Measurements from ENCODE around the gene ADAMTS16.

The ADAMTS16 gene

DNA sequence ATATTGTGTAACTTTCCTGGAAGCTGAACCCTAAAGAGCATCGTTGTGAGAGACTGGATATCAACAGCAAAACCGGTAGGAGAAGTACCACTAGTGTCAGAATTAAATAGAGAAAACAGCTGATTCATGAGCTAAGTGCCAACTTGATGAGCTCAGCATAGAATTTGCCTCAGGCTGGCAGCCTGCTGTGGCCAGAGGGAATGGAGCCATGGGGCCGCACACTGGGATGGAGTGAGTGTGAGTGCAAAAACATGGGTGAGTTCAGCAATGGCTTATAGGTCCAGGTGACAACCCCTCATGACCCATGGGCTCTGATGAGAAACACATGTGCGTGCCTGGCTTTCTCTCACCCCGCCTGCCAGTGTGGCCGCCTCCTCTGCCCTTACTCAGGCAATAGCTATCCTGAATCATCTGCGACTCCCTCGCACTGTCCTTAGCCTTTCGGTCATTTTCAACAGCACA, 25.4 kb downstream of the ADAMTS16 start:
- no peak overlapping the region for H3K4me3 ChIP-seq
- H3K27ac ChIP-seq: no peak overlapping the region
- H3K9me3 ChIP-seq (ENCODE audit: low read depth, low read length): no peaks in the 10 kb centered on the region
- DNase-seq (ENCODE audit: low read depth, low spot score): no peak
- H3K36me3 ChIP-seq (ENCODE audit: insufficient read depth, low read length): no peaks in the 10 kb centered on the region
- TF ChIP-seq FOXP2 (optimal IDR thresholded peaks at IDR 0.05; ENCODE audit: control extremely low read depth, extremely low read length, insufficient read depth) (no peak), EZH2 (IDR thresholded peaks at IDR 0.05) (no peak)
- H3K9ac ChIP-seq (ENCODE audit: insufficient read length): no peak overlapping the region

GRCh38 chr5:5169466-5169865, 29.3 kb downstream of the ADAMTS16 start:
- H3K27ac ChIP-seq: no peak overlapping the region
- H3K36me3 ChIP-seq (ENCODE audit: insufficient read depth, low read length): no peaks in the 10 kb centered on the region
- H3K9ac ChIP-seq (ENCODE audit: insufficient read length): no peak overlapping the region
- TF ChIP-seq POLR2AphosphoS5 (IDR thresholded peaks at IDR 0.05; ENCODE audit: borderline replicate concordance, low read depth, low read length): no peak
- no peak for TF ChIP-seq EZH2 (IDR thresholded peaks at IDR 0.05)
- TF ChIP-seq FOXP2 (optimal IDR thresholded peaks at IDR 0.05; ENCODE audit: control extremely low read depth, extremely low read length, insufficient read depth): no peak
- no peaks in the 10 kb centered on the region for H3K9me3 ChIP-seq (ENCODE audit: low read depth, low read length)
- H3K4me3 ChIP-seq: no peak overlapping the region
- DNase-seq (ENCODE audit: low read depth, low spot score): no peak

GRCh38 chr5:5178136-5178535, 38.0 kb downstream of the ADAMTS16 start:
- TF ChIP-seq POLR2AphosphoS5 (IDR thresholded peaks at IDR 0.05; ENCODE audit: borderline replicate concordance, low read depth, low read length) (no peak), FOXP2 (optimal IDR thresholded peaks at IDR 0.05; ENCODE audit: control extremely low read depth, extremely low read length, insufficient read depth) (no peak), EZH2 (IDR thresholded peaks at IDR 0.05) (no peak)
- H3K9ac ChIP-seq (ENCODE audit: insufficient read length): no peak overlapping the region
- no peaks in the 10 kb centered on the region for H3K36me3 ChIP-seq (ENCODE audit: insufficient read depth, low read length)
- no peaks in the 10 kb centered on the region for H3K9me3 ChIP-seq (ENCODE audit: low read depth, low read length)
- DNase-seq (ENCODE audit: low read depth, low spot score): no peak
- H3K27ac ChIP-seq: no peak overlapping the region
- H3K4me3 ChIP-seq: no peak overlapping the region

GRCh38 chr5:5178580-5178979, 38.5 kb downstream of the ADAMTS16 start:
- H3K9ac ChIP-seq (ENCODE audit: insufficient read length): no peak overlapping the region
- H3K27ac ChIP-seq: no peak overlapping the region
- H3K4me3 ChIP-seq: no peak overlapping the region
- H3K9me3 ChIP-seq (ENCODE audit: low read depth, low read length): no peaks in the 10 kb centered on the region
- DNase-seq (ENCODE audit: low read depth, low spot score): no peak
- H3K36me3 ChIP-seq (ENCODE audit: insufficient read depth, low read length): no peaks in the 10 kb centered on the region
- TF ChIP-seq FOXP2 (optimal IDR thresholded peaks at IDR 0.05; ENCODE audit: control extremely low read depth, extremely low read length, insufficient read depth): no peak
- no peak for TF ChIP-seq POLR2AphosphoS5 (IDR thresholded peaks at IDR 0.05; ENCODE audit: borderline replicate concordance, low read depth, low read length)
- TF ChIP-seq EZH2 (IDR thresholded peaks at IDR 0.05): no peak

- DNase-seq (ENCODE audit: low read depth, low spot score): no peak
- no peak overlapping the region for H3K9ac ChIP-seq (ENCODE audit: insufficient read length)
- H3K27ac ChIP-seq: no peak overlapping the region
- TF ChIP-seq EZH2 (IDR thresholded peaks at IDR 0.05) (no peak), POLR2AphosphoS5 (IDR thresholded peaks at IDR 0.05; ENCODE audit: borderline replicate concordance, low read depth, low read length) (no peak), FOXP2 (optimal IDR thresholded peaks at IDR 0.05; ENCODE audit: control extremely low read depth, extremely low read length, insufficient read depth) (no peak)
- H3K36me3 ChIP-seq (ENCODE audit: insufficient read depth, low read length): no peaks in the 10 kb centered on the region
- no peak overlapping the region for H3K4me3 ChIP-seq
- H3K9me3 ChIP-seq (ENCODE audit: low read depth, low read length): no peaks in the 10 kb centered on the region
These were observed 38.9 kb downstream of the ADAMTS16 start for GRCh38 chr5:5179079-5179478.

- no peak for DNase-seq (ENCODE audit: low read depth, low spot score)
- Histone ChIP-seq H3K9me3 (ENCODE audit: low read depth, low read length) (no peaks in the 10 kb centered on the region), H3K36me3 (ENCODE audit: insufficient read depth, low read length) (no peaks in the 10 kb centered on the region), H3K4me3 (no peak overlapping the region), H3K9ac (ENCODE audit: insufficient read length) (no peak overlapping the region), H3K27ac (no peak overlapping the region)
- TF ChIP-seq EZH2 (IDR thresholded peaks at IDR 0.05): no peak
- no peak for TF ChIP-seq FOXP2 (optimal IDR thresholded peaks at IDR 0.05; ENCODE audit: control extremely low read depth, extremely low read length, insufficient read depth)
- TF ChIP-seq POLR2AphosphoS5 (IDR thresholded peaks at IDR 0.05; ENCODE audit: borderline replicate concordance, low read depth, low read length): no peak
These were observed 39.5 kb downstream of the ADAMTS16 start for GRCh38 chr5:5179597-5179996.

GRCh38 chr5:5181650-5182324, 41.7 kb downstream of the ADAMTS16 start:
- no peaks in the 10 kb centered on the region for H3K9me3 ChIP-seq (ENCODE audit: low read depth, low read length)
- H3K4me3 ChIP-seq: no peak overlapping the region
- H3K36me3 ChIP-seq (ENCODE audit: insufficient read depth, low read length): no peaks in the 10 kb centered on the region
- H3K27ac ChIP-seq: no peak overlapping the region
- DNase-seq (ENCODE audit: low read depth, low spot score): no peak
- no peak overlapping the region for H3K9ac ChIP-seq (ENCODE audit: insufficient read length)
- TF ChIP-seq POLR2AphosphoS5 (IDR thresholded peaks at IDR 0.05; ENCODE audit: borderline replicate concordance, low read depth, low read length) (no peak), FOXP2 (optimal IDR thresholded peaks at IDR 0.05; ENCODE audit: control extremely low read depth, extremely low read length, insufficient read depth) (no peak), EZH2 (IDR thresholded peaks at IDR 0.05) (no peak)

- DNase-seq (ENCODE audit: low read depth, low spot score): no peak
- Histone ChIP-seq H3K9ac (ENCODE audit: insufficient read length) (no peak overlapping the region), H3K36me3 (ENCODE audit: insufficient read depth, low read length) (no peaks in the 10 kb centered on the region), H3K27ac (no peak overlapping the region), H3K4me3 (no peak overlapping the region), H3K9me3 (ENCODE audit: low read depth, low read length) (no peaks in the 10 kb centered on the region)
- TF ChIP-seq FOXP2 (optimal IDR thresholded peaks at IDR 0.05; ENCODE audit: control extremely low read depth, extremely low read length, insufficient read depth): no peak
- no peak for TF ChIP-seq POLR2AphosphoS5 (IDR thresholded peaks at IDR 0.05; ENCODE audit: borderline replicate concordance, low read depth, low read length)
- no peak for TF ChIP-seq EZH2 (IDR thresholded peaks at IDR 0.05)
These were observed 42.5 kb downstream of the ADAMTS16 start for GRCh38 chr5:5182508-5183188.
